GM12891 (cell line): Measurements from ENCODE around the gene COX6A1.

ENCODE experiments used
- POLR2A ChIP-seq: IDR thresholded peaks from 2 replicates; pipeline ENCODE4 v1.6.1; 2011; ENCODE audit warnings: low read depth, low read length, control low read depth
- POLR2AphosphoS5 ChIP-seq: IDR thresholded peaks from 2 replicates; pipeline ENCODE4 v1.6.1; 2011; ENCODE audit warnings: low read depth, low read length, control low read depth
- TAF1 ChIP-seq: IDR thresholded peaks from 2 replicates; pipeline ENCODE4 v1.6.1; 2011; ENCODE audit warnings: low read depth, low read length, control low read depth

DNA sequence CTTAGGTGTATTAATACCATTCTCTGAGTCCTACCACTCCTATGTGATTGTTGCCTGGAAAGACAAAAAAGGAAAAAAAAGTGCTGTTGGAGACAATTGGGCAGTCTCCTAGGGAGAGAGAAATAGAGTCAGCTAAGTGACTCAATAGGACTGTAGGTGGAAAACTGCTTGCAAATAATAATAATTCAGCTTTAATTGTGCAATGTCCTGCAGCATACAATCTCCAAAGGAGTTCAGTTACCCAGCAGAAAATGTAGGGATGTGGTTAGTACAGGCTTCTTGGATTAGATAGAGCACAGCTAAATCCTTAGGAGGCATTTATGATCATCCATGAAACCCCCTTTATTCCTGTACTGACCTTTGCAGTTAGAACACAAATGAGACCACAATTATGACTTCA lies 34.6 kb downstream of the COX6A1 start:
- TF ChIP-seq POLR2AphosphoS5 (no peak), POLR2A (no peak), TAF1 (no peak)
